Endodermal cell (in vitro differentiated cells): ENCODE data around the gene WNT7B. TPM values are rescaled to one million over a fixed set of nuclear protein-coding genes. Genes with fewer than 3 reads are reported as not detected.

ENCODE experiments used
- DNase-seq: peaks from one replicate; pipeline ENCODE4 v3.0.0-alpha.2; 2017
- H3K27ac ChIP-seq: 2 replicates; pipeline ENCODE4 v1.5.1; 2013; ENCODE audit warnings: mild to moderate bottlenecking, low read depth, low read length, moderate library complexity
- H3K27me3 ChIP-seq: 2 replicates; pipeline ENCODE4 v1.6.1; 2013; ENCODE audit warnings: mild to moderate bottlenecking, low read length, moderate library complexity; ENCODE audit not compliant: insufficient read depth, control insufficient read depth, poor library complexity, severe bottlenecking
- H3K36me3 ChIP-seq: 2 replicates; pipeline ENCODE4 v1.7.0; 2013; ENCODE audit warnings: mild to moderate bottlenecking, low read length, moderate library complexity; ENCODE audit not compliant: control insufficient read depth, insufficient read depth
- H3K4me1 ChIP-seq: one replicate; pipeline ENCODE4 v1.7.0; 2013; ENCODE audit warnings: low read length; ENCODE audit not compliant: control insufficient read depth, insufficient read depth
- H3K4me3 ChIP-seq: 2 replicates; pipeline ENCODE4 v1.5.1; 2013; ENCODE audit warnings: mild to moderate bottlenecking, low read length, moderate library complexity
- H3K9ac ChIP-seq: 2 replicates; pipeline ENCODE4 v1.6.1; 2013; ENCODE audit warnings: mild to moderate bottlenecking, low read length, moderate library complexity; ENCODE audit not compliant: poor library complexity, severe bottlenecking; ENCODE audit errors: extremely low read depth
- H3K9me3 ChIP-seq: 2 replicates; pipeline ENCODE4 v1.6.1; 2013; ENCODE audit warnings: mild to moderate bottlenecking, low read length, moderate library complexity; ENCODE audit not compliant: control insufficient read depth
- H3K27ac Mint-ChIP-seq: 2 replicates; pipeline ENCODE4 v1.8.0; 2020; ENCODE audit warnings: mixed read lengths
- H3K27me3 Mint-ChIP-seq: 2 replicates; pipeline ENCODE4 v1.8.0; 2021; ENCODE audit warnings: mild to moderate bottlenecking, mixed read lengths; ENCODE audit not compliant: insufficient read depth
- H3K36me3 Mint-ChIP-seq: 2 replicates; pipeline ENCODE4 v1.8.0; 2020; ENCODE audit warnings: low read depth, mixed read lengths
- H3K4me1 Mint-ChIP-seq: 2 replicates; pipeline ENCODE4 v1.8.0; 2020; ENCODE audit warnings: mixed read lengths
- H3K4me3 Mint-ChIP-seq: 2 replicates; pipeline ENCODE4 v1.8.0; 2020; ENCODE audit warnings: mild to moderate bottlenecking, moderate library complexity, mixed read lengths
- H3K9me3 Mint-ChIP-seq: 2 replicates; pipeline ENCODE4 v1.8.0; 2020; ENCODE audit warnings: mild to moderate bottlenecking, mixed read lengths
- CTCF ChIP-seq: fragments of 200-600 bp; sonication (generic); conservative IDR thresholded peaks from 2 replicates; pipeline ENCODE4 v1.5.0; 2021; ENCODE audit warnings: antibody characterized with exemption, mild to moderate bottlenecking
- WGBS, 2 experiments: methylation state at CpG; one replicate each; pipeline versions ENCODE4 v1.1.5 to v1.1.7; 2013; ENCODE audit warnings: missing lambda C conversion rate in 2 of 2, mixed read lengths in 1 of 2; ENCODE audit not compliant: insufficient coverage in 1 of 2, insufficient read length in 1 of 2; 5-methylcytosine and 5-hydroxymethylcytosine counted together
- total RNA-seq, 2 donors: library from RNA; stranded (reverse); fragmentation: NEBNext Ultra II Directional in 1 of 2; extraction: Animal tissue kit (Norgen Biotek cat#: 25700) in 1 of 2; gene quantifications; 2 replicates in 1 of 2; 3 replicates in 1 of 2; pipeline ENCODE4 v1.2.1, GENCODE V29; 2021

WNT7B gene
- total RNA-seq, 2 donors from 2014 or later: not detected

- Histone ChIP-seq H3K9ac (no peak overlapping the region), H3K27ac (no peak overlapping the region), H3K36me3 (no peaks in the 10 kb centered on the region), H3K9me3 (no peaks in the 10 kb centered on the region), H3K27me3 (no peaks in the 10 kb centered on the region), H3K4me1 (no peaks in the 10 kb centered on the region), H3K4me3 (no peak overlapping the region)
- no peak for DNase-seq
- peaks cover 2% of the 10 kb centered on the region for H3K9me3 Mint-ChIP-seq
- no peaks in the 10 kb centered on the region for H3K36me3 Mint-ChIP-seq
- H3K27me3 Mint-ChIP-seq: peaks cover 3% of the 10 kb centered on the region
- no peak for TF ChIP-seq CTCF
- 88 to 91% methylated on average over 17 to 27 of the region's 27 CpGs for WGBS, 2 experiments
- no peaks in the 10 kb centered on the region for H3K4me1 Mint-ChIP-seq
- no peak overlapping the region for H3K4me3 Mint-ChIP-seq
- no peak overlapping the region for H3K27ac Mint-ChIP-seq
Measured at GRCh38 chr22:45934659-45935341, 42.2 kb downstream of the WNT7B start.

- DNase-seq: no peak
- H3K27me3 ChIP-seq: no peaks in the 10 kb centered on the region
- no peak overlapping the region for H3K27ac ChIP-seq
- H3K36me3 ChIP-seq: no peaks in the 10 kb centered on the region
- no peaks in the 10 kb centered on the region for H3K9me3 ChIP-seq
- Mint-ChIP-seq H3K9me3 (peaks cover 2% of the 10 kb centered on the region), H3K27me3 (peaks cover 3% of the 10 kb centered on the region), H3K4me1 (no peaks in the 10 kb centered on the region), H3K27ac (no peak overlapping the region), H3K4me3 (no peak overlapping the region), H3K36me3 (no peaks in the 10 kb centered on the region)
- H3K9ac ChIP-seq: no peak overlapping the region
- TF ChIP-seq CTCF: no peak
- H3K4me1 ChIP-seq: no peaks in the 10 kb centered on the region
- WGBS, 2 experiments: 89 to 96% methylated on average over 4 to 6 of the region's 6 CpGs
- no peak overlapping the region for H3K4me3 ChIP-seq
Measured at GRCh38 chr22:45934168-45934564, 42.8 kb downstream of the WNT7B start.

- Histone ChIP-seq H3K27me3 (no peaks in the 10 kb centered on the region), H3K9ac (no peak overlapping the region), H3K27ac (no peak overlapping the region), H3K9me3 (no peaks in the 10 kb centered on the region), H3K4me1 (no peaks in the 10 kb centered on the region), H3K4me3 (no peak overlapping the region), H3K36me3 (no peaks in the 10 kb centered on the region)
- 93 to 98% methylated on average over 10 to 18 of the region's 18 CpGs for WGBS, 2 experiments
- Mint-ChIP-seq H3K27ac (no peak overlapping the region), H3K9me3 (peaks cover 2% of the 10 kb centered on the region), H3K27me3 (peaks cover 3% of the 10 kb centered on the region), H3K36me3 (no peaks in the 10 kb centered on the region), H3K4me1 (no peaks in the 10 kb centered on the region), H3K4me3 (no peak overlapping the region)
- no peak for DNase-seq
- TF ChIP-seq CTCF: no peak
Measured at GRCh38 chr22:45933506-45934167, 43.3 kb downstream of the WNT7B start.
